ENCODE results near the gene VEGFC.

Gene VEGFC, protein sequence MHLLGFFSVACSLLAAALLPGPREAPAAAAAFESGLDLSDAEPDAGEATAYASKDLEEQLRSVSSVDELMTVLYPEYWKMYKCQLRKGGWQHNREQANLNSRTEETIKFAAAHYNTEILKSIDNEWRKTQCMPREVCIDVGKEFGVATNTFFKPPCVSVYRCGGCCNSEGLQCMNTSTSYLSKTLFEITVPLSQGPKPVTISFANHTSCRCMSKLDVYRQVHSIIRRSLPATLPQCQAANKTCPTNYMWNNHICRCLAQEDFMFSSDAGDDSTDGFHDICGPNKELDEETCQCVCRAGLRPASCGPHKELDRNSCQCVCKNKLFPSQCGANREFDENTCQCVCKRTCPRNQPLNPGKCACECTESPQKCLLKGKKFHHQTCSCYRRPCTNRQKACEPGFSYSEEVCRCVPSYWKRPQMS

DNA sequence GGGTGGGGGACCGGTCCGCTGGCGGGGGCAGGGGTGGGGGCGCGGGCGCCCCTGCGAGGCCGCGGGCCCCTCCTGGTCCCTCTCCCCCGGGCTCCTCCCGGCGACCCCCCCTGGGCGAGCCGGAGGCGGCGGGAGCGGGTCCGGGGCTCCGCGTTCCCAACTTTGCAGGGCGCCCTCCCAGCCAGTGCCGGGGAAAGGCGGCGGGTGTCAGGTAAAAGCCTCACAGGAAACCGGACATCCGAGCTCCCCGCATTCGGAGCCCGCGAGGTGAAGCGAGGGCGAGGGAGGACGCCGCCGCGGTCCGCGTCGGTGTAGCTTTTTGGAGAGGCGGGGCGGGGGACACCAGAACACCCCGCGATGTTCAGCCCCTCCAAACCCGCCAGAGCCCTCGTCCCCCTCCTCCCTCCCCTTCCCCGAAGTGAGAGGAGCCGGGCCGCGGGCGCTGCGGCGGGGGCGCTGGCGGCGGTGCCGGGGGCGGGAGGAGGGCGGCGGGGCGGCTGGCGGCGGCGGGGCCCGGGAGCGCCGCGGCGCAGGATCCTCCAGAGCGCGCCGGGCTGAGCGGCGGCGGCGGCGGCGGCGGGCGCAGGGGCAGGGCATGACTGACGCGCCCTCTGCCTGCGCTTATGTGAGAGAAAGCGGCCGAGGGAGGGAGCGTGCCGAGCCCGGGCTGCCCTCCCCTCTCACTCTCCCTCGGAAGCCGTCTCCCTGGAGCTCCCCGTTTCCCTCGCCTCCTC lies at the start of gene VEGFC:
VEGFC (minus strand) TSS at position 597 of the 734 bp plus-strand sequence. CDS start 611 bp downstream, outside the sequence.
- peak; percentile 17 for DNase-seq

DNA sequence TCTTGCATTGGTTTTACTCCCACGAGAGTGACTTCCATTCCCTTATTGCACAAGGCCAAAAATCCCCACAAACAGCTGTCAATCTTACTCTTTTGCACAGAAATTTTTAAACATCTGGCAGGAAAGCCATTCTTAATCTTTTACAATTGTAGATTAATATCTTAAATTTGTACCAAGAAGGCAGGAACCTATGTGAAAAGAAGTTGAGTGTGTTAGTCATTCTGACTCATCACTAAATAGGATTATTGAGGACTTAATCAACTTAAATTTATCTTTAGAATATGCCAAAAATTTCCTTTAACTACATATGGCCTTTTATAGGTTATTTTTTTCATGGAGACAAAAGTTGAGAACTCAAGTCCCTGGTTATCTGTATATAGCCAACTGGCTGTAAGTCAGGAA lies 49.0 kb upstream of the VEGFC start:
- DNase-seq, result no peak

DNA sequence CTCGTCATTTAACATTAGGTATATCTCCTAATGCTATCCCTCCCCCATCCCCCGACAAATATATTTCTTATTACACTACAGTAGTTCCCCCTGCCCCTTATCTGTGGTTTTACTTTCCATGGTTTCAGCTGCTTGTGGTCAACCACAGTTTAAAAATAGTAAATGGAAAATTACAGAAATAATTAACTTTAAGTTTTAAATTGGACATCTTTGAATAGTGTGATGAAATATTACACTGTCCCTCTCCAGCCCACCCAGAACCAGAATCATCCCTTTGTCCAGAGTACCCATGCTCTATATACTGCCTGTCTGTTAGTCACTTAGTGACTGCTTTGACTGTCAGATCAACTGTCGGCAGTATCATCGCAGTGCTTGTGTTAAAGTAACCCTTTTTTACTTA lies 47.4 kb upstream of the VEGFC start:
- DNase-seq, result no peak

DNA sequence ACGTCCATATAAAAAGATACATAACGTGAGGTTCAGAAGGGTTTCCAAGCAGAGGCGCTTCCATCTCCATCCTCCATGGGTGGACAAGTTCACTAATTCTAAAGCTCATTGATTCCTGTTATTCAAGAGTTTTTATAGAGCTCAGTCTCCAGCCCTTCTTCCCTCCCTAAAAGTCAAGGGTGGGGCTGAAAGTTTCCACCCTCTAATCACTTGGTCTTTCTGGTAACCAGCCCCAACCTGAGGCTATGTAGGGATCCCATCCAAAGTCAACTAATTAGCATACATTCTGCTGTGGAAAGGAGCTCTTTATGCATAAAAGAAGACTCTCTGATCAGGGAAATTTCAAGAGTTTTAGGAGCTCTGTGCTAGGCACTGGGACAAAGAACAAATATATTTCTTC lies 46.9 kb upstream of the VEGFC start:
- no peak for DNase-seq

DNA sequence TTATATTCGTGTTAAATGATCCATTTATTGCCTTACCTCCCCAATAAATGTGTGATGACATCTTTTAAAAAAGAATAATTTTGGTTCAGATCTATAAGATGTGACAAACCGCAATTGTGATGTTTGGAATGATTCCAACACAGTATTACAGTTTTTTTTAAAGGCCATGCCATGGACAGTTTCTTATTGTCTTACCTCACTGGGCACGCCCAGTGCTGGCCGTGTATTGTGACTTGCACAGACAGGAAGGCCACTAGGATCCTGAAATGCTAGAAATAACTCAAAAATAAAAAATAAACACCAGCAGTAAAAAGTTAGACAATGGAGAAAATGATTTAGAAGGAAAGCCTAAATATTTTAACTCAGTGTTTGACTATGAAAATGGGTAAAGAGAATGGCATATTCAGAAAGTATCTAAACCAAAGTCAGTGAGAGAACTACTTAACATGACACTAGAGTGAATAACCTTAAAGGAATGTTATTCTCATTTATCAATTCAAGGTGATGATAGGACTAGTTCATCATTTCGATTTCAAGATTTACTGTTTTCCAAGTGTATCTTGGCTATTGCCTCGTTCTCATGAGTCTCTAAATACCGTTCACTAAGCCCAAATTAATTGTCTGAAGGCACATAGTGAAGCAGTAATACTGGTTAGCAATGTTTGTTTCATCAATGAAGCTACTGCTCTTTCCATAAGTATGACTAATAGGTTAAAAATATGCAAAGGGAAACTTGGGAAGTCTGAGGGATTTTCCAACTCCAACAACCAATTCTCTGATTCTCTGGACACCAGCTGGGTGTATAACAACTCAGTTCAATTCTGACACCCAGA lies 46.1 kb upstream of the VEGFC start:
- no peak for DNase-seq

DNA sequence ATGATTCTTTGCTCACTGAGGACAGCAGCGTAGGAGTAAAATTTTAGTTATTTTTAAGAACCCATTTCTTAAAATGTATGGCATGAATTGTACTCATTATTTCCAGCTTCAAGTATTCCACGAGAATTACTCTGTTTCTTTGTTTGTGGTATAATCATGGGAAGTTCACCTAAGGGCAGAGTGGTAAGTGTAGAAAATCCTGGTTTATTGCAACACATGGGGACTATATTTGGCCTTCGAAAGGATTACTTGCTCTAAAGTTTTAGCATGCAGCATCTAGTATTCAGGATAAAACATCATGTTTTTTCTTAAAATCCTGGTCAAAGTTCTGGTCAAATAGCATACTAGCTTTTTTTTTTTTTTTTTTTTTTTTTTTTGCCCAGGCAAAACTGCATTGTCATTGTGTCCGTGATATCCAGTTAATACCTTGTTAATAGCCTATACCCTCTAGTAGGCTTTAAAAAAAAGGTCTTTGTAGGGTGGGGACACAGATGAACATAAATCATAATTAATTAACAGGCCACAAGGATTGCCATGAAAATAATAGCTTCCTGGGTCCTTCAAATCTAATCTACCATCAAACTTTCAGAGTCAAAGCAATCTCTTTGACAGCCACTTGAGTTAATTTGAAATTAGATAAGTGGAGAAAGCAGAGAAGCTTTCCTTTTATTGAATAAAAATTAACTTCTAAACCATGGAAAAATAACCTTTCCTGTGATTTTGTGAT lies 44.6 kb upstream of the VEGFC start:
- DNase-seq, result no peak

DNA sequence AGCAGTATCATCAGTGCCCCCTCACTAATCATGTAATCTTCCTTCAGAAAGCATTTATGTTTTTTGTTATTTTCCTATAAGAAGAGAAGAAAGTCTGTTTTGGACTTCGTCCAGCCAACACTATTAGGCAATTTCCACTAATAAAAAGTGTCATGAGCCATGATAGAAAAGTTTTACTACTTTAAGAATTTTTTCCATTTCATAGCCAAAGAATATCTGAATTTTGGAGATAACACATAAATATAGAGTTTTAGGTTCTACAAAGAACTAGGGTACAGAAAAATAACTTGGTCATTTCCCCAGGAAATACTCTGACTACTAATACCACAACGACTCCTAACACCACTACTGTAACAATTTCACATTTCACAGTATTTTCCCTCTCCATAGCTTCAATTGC lies 41.8 kb upstream of the VEGFC start:
- DNase-seq, result no peak

DNA sequence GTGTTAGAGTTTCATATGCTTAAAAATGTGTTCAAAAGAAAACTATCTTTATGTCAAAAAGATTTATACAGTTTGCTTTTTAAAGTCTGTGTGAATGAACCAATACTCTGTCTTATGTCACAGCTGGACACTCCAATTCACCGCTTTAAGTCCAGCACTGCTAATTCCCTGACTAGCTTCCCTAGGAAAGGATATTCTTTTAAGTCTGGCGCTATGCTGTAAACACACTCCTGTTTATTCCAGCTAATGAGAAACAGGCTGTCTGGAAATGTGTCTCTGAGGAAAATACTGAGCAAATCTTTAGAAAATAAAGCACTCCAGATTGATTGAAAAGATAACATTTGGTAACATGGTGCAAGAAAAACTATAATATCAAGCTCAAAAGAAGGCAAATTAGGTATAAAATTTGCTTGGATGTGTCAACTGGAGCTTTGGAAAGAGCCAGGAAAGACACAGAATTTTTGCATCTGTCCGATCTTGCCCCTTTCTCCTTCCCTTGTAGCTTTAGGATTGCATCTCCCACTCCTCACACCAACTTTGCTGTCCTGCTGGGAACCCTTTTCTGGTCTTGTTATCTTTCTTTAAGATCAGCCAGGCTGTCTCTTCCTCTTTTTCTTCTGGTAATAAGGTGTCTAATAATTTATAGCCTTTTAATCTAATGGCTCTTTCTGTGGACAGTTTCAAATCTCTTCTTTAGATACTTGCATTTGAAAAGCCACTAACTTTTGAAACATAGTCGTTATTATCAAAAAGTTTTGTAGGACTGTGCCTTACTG lies 40.9 kb upstream of the VEGFC start:
- no peak for DNase-seq

DNA sequence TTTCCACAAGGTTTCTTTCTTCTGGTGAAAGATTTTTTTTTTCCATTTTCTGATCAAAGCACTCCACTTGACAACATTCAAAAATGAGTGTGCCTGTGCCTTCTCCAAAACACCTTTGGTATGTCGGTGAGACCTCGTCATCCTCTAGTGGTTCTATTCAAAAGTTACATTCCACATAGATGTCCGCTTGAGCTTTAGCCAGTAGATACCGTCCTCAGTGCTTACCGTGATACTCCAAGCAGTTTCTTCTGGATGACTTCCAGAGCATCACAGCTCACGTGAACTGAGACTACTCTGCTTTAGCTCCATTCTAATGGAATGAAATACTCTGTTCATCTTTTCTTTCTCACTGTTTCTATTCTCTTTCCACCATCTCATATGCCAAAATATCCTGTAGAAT lies 38.2 kb upstream of the VEGFC start:
- DNase-seq, result no peak

DNA sequence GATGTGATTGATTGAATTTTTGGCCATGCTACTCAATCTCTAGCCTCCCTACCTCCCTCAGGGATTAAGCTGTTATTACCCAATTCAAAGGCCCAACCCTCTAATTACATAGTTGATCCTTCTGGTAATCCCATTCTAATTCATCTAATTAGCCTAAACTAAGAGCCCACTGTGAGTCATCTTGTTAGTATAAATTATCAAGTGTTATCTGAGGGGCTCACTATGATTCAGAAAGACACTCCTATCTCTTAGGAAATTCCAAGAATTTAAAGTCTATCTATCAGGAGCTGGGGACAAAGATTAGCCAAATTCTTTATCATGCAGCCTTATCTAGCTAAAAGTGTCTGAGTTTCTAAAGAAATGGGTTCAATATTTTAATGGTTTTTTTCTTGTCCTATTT lies 32.9 kb upstream of the VEGFC start:
- DNase-seq, result no peak

DNA sequence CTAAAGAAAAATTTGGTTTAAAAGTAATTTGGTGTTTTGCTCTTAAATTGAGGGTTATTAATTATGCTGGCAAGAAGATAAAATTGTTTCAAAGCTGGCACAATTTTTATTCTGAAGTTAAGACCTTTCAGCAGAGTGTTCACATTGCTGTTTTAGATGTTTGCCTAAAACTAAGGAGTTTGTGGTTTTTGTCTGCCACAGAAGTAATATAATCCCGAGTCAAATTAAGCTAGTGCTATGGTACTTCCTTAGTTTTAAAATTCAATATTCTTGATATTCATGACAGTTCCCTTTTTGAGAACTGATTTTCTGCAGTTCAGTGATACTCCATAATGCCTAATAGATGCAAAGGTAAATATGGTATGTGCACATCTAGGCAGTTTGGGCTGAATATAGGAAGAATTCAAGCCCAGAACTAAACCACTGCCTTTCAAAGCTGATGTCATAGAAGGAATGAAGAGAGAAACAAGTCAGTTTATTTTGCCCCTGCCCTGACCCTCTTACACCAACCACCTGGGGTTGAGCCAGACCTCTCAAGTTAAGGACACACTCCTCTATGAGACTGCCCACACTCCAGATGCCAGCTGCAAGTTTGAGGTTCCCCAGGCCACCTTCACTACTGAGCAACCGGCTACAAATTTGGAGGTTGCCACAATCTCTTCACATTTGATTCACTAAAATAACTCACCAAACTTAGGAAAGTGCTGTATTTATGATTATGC lies 32.1 kb upstream of the VEGFC start:
- DNase-seq, result no peak

DNA sequence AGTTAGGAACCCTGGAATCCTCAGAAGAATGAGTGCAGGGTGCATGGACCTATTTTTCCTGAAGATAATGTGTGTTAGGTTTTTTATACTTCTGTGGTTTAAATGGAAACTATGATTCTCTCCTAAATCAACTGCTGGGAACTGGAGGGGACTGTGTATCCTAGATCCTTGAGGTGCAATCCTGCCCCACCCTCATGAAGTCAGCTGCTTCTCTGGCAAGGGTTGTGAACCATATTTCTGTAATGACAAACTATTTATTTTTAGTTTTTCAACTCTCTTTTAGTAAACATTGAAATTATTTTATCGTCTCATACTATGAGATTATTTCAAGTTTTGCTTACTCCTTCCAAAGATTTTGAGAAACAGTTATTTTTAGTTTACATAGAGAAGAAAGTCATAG lies 25.8 kb upstream of the VEGFC start:
- no peak for DNase-seq

DNA sequence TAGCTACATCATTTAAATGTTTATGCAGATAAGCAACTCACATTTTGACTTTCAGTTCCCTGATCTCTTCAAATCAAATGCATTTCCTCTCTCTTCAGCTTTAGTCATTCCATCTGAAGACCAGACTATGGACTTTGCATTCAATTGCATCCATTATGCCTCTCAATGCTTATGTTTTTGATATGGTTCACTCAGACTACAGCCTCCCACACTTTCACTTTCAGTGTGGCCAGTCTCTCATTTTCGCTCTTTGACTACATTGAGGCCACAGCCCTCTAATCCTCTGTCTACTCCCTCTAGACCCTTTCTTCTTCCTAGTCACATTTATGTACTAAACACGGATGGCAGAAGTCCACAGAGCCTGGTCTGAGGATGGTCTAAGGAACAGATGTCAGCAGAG lies 24.5 kb upstream of the VEGFC start:
- DNase-seq, result no peak

DNA sequence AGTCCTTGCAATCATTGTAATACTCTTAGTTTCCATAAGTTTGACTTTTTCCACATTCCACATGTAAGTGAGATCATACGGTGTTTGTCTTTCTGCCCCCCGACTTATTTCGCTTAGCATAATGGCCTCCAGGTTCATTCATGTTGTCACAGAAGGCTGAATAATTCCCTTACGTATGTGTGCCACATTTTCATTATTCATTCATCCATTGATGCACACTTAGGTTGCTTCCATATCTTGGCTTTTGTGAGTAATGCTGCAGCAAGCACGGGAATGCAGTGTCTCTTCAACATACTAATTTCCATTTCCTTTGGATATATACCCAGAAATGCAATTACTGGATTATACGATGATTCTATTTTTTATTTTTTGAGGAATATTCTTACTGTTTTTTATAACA lies 22.0 kb upstream of the VEGFC start:
- DNase-seq, result no peak

DNA sequence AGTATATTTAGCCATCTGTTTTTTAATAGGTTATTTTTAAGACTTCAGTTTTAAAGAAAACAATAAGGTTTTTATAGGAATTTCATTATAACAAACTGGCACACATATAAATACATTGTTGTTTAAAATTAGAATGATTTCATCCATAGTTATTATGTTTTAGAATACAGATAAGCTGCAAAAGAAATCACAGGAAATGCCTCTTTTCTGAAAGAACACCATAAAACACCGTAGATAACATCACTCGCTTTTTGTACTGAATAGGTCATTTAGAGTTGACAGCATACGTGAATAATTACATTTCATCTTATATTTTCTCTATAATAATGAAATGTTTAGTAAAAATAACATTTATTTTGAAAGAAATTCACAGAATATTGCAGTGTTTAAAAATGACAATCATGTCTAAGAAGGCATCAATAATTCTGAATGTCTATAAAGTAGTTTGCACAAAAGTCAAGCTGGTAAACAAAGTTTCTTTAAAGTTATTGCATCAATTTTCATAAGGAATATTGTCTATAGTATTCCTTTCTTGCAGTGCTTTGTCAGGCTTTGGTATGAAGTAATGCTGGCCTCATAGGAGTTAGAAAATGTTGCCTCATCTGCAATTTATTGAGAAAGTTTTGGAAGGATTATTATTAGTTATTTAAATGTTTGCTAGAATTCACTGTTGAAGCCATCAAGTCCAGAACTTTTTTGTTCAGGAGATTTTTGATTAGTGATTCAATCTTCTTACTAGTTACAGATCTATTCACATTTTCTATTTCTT lies 17.9 kb upstream of the VEGFC start:
- no peak for DNase-seq

DNA sequence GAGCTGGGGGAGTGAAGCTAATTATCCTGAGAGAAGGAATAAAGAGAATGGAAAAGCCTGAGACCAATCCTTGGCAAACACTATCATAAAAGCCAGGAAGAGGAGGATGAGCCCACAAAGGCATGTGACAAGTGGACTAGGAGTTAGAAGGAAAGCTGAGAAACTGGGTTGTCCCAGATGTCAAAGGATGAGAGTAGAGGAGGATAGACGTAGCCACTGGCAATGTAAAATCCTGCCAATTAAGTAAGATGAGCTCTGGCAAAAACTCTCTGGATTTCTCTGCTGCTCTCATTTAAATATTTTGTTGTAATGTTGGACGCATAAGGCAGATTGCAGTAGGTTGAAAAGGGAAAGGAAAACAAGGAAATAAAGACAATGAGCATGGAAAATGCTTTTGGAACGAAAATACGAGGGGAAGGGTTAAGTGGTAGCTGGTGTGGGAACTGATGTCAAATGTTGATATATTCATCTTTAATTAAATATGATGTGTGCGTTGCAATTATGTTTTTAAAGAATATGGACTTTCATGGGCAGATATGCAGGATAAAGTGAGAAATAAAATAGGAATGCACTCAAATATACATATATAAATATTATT lies 14.2 kb upstream of the VEGFC start:
- DNase-seq, result no peak

DNA sequence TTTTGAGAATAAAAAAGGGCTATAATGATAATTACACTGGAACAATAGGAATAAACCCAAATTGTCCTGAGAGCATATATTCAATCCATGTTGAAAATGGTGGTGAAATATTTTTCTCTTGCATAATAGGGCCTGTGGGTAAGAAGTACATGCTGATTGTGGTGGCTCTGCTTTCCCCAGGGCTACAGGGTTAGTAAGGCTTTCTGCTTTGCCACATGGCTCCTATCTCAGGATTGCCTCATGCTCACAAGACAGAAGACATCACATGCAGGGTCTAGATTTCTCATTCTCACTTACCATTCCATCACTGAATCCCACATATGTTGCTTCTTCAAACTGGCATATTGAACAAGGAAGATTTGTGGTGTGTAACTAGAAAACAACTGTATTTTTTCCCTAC lies 12.4 kb upstream of the VEGFC start:
- DNase-seq, result no peak

DNA sequence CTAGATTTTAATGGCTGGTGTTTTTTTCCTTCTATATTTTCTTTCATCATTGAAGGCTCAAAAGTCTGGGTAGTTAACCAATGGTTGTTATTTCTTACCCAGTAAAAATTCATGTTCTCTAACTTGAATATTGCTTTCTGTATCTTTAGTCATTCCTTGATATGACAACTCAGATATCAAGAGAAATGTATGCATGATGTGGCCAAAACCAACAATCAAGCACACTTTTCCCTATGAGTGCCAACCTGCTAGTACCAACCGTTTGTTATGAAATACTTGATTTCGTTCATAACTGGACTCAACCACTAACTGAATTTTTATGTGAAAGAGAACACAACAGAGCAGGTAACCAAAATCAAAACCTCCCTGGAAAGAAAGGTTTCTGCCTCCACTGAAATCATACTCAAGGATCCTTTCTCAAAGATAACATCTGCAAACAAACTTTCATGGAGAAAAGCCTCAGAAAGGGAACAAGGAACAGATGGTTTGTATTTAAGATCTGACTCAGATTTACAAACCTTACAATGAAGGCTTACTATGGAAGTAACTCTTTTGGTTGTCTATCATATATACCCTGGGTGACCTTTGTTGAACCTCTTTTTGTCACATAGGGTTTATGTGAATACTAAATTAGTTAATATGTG lies 8.3 kb upstream of the VEGFC start:
- no peak for DNase-seq

DNA sequence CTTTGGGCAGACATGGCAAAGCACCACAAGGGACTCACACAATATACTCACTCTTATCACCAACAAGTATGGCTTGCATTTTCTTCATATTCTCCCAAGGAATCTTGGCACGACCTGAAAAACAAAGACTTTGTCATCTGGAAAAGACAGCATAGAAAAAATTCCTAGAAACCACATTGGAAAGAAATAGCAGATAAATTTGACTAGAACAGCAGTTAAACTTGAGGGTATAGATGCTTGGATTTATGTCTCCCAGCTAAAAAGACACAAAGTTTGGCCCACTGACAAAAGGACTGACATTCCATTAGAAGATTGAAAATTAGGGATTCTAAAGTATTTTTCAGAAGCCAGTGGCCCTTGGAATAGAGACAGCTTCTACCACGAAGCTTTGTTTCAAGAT lies 6.9 kb upstream of the VEGFC start:
- DNase-seq, result no peak

DNA sequence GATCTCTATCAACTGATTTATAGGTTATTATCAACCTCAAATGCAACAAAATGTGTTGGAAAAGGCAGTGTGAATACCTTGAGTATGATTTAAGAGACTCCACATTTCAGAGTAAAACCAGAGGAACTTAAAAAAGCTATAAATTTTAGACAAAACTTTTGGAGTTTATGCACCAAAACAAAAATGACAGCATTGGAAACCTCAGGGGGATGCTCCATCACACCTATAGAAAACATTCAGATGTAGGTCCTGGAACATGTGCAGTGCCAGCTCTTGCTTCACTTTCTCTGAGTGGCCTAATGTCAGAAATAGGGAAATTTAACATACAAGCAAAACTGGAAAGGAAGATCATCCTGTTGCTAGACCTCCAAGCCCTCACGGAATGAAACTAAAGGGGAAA lies 5.8 kb upstream of the VEGFC start:
- DNase-seq, result no peak

All from NCI-H510A treated with DMSO at 0.1 percent for 48 hours (cell line).